Measurements from ENCODE around the gene RAB10. TPM values are rescaled to one million over a fixed set of nuclear protein-coding genes. Genes with fewer than 3 reads are reported as not detected.

The RAB10 gene
- total RNA-seq (2014; rRNA removed; shearing (Covaris generic)) (86.7 and 97.4 TPM in 2 replicates), polyA plus RNA-seq (2016; fragmentation: Nextera tagmentation; extraction: Ambion mirVana) (147 and 151 TPM in 2 replicates)

- Histone ChIP-seq H3K4me3 (peak within 1 kb of the TSS; percentile 97), H3K4me1 (ENCODE audit: insufficient read depth) (peaks cover 16% of the 10 kb centered on the region), H3K4me2 (ENCODE audit: unreplicated experiment) (peak within 1 kb of the TSS; percentile 93), H3K9ac (peak within 1 kb of the TSS; percentile 91), H3K27ac (peak within 1 kb of the TSS; percentile 88), H2AFZ (peak within 1 kb of the TSS; percentile 97), H3K9me3 (ENCODE audit: low read depth) (no peaks in the 10 kb centered on the region), H3F3A (ENCODE audit: insufficient read depth) (peaks cover 16% of the 10 kb centered on the region; the same call in 1 of the 2 replicates), H3K36me3 (ENCODE audit: low read depth) (no peaks in the 10 kb centered on the region), H3K27me3 (replicated peaks; ENCODE audit: insufficient read depth) (no peaks in the 10 kb centered on the region), H3K79me2 (ENCODE audit: insufficient read depth) (peaks cover 62% of the 10 kb centered on the region), H4K20me1 (ENCODE audit: insufficient read depth) (peaks cover 16% of the 10 kb centered on the region), H3K9me2 (ENCODE audit: insufficient read depth) (no peaks in the 10 kb centered on the region)
- 1 to 2% methylated on average over 72 to 84 of the region's 94 CpGs for WGBS, 2 experiments (ENCODE audit: low coverage in 1 of 2, low lambda C conversion rate in 2 of 2, missing lambda C conversion rate in 2 of 2)
- no peak for TF ChIP-seq EZH2phosphoT487 (IDR thresholded peaks at IDR 0.05; ENCODE audit: insufficient read depth, low read depth)
- no peak for TF ChIP-seq EZH2 (IDR thresholded peaks at IDR 0.05; ENCODE audit: insufficient read depth, poor library complexity, severe bottlenecking)
- in situ Hi-C loops (cut with MboI), result no loop called here
- DNase-seq, result peak; percentile 99
Measured at GRCh38 chr2:26033818-26034636, at the start of gene RAB10. Gene RAB10 (plus strand): TSS chr2:26034084. CDS start chr2:26034609, 525 bp downstream.

GRCh38 chr2:25988134-25988533, 45.8 kb upstream of the RAB10 start:
- Histone ChIP-seq H3K27me3 (replicated peaks; ENCODE audit: insufficient read depth) (no peaks in the 10 kb centered on the region), H3K36me3 (ENCODE audit: low read depth) (no peaks in the 10 kb centered on the region), H3K9ac (no peak overlapping the region), H3F3A (ENCODE audit: insufficient read depth) (peaks cover 7% of the 10 kb centered on the region; the same call in 1 of the 2 replicates), H3K4me1 (ENCODE audit: insufficient read depth) (peaks cover 5% of the 10 kb centered on the region), H3K27ac (no peak overlapping the region), H3K9me3 (ENCODE audit: low read depth) (no peaks in the 10 kb centered on the region), H3K4me2 (ENCODE audit: unreplicated experiment) (no peak overlapping the region), H3K9me2 (ENCODE audit: insufficient read depth) (no peaks in the 10 kb centered on the region), H4K20me1 (ENCODE audit: insufficient read depth) (no peaks in the 10 kb centered on the region), H3K79me2 (ENCODE audit: insufficient read depth) (no peaks in the 10 kb centered on the region), H2AFZ (no peak overlapping the region), H3K4me3 (no peak overlapping the region)
- no peak for DNase-seq
- in situ Hi-C loops (cut with MboI), result no loop called here
- no peak for TF ChIP-seq EZH2phosphoT487 (IDR thresholded peaks at IDR 0.05; ENCODE audit: insufficient read depth, low read depth)
- no peak for TF ChIP-seq EZH2 (IDR thresholded peaks at IDR 0.05; ENCODE audit: insufficient read depth, poor library complexity, severe bottlenecking)
- 82 to 85% methylated on average over 9 of the region's 9 CpGs for WGBS, 2 experiments (ENCODE audit: low coverage in 1 of 2, low lambda C conversion rate in 2 of 2, missing lambda C conversion rate in 2 of 2)

GRCh38 chr2:25989154-25989553, 44.7 kb upstream of the RAB10 start:
- H2AFZ ChIP-seq, result no peak overlapping the region
- in situ Hi-C loops (cut with MboI), result no loop called here
- H3K36me3 ChIP-seq (ENCODE audit: low read depth), result no peaks in the 10 kb centered on the region
- H4K20me1 ChIP-seq (ENCODE audit: insufficient read depth), result no peaks in the 10 kb centered on the region
- no peak overlapping the region for H3K4me2 ChIP-seq (ENCODE audit: unreplicated experiment)
- no peak overlapping the region for H3K9ac ChIP-seq
- TF ChIP-seq EZH2phosphoT487 (IDR thresholded peaks at IDR 0.05; ENCODE audit: insufficient read depth, low read depth), result no peak
- no peak for TF ChIP-seq EZH2 (IDR thresholded peaks at IDR 0.05; ENCODE audit: insufficient read depth, poor library complexity, severe bottlenecking)
- H3K27me3 ChIP-seq (replicated peaks; ENCODE audit: insufficient read depth), result no peaks in the 10 kb centered on the region
- 71 to 72% methylated on average over 4 of the region's 4 CpGs for WGBS, 2 experiments (ENCODE audit: low coverage in 1 of 2, low lambda C conversion rate in 2 of 2, missing lambda C conversion rate in 2 of 2)
- no peaks in the 10 kb centered on the region for H3K9me2 ChIP-seq (ENCODE audit: insufficient read depth)
- DNase-seq, result no peak
- H3K27ac ChIP-seq, result no peak overlapping the region
- no peaks in the 10 kb centered on the region for H3F3A ChIP-seq (ENCODE audit: insufficient read depth)
- H3K4me1 ChIP-seq (ENCODE audit: insufficient read depth), result peaks cover 5% of the 10 kb centered on the region
- H3K9me3 ChIP-seq (ENCODE audit: low read depth), result no peaks in the 10 kb centered on the region
- no peak overlapping the region for H3K4me3 ChIP-seq
- H3K79me2 ChIP-seq (ENCODE audit: insufficient read depth), result no peaks in the 10 kb centered on the region

GRCh38 chr2:25991965-25992364, 41.9 kb upstream of the RAB10 start:
- no peaks in the 10 kb centered on the region for H3K27me3 ChIP-seq (replicated peaks; ENCODE audit: insufficient read depth)
- no peak for TF ChIP-seq EZH2 (IDR thresholded peaks at IDR 0.05; ENCODE audit: insufficient read depth, poor library complexity, severe bottlenecking)
- no peak for TF ChIP-seq EZH2phosphoT487 (IDR thresholded peaks at IDR 0.05; ENCODE audit: insufficient read depth, low read depth)
- in situ Hi-C loops (cut with MboI), result loop anchor here (5.0 kb wide), 1 partner anchor 155 kb away; no protein-coding TSS in a partner anchor
- no peaks in the 10 kb centered on the region for H3K9me2 ChIP-seq (ENCODE audit: insufficient read depth)
- peaks cover 10% of the 10 kb centered on the region; the same call in 1 of the 2 replicates for H3F3A ChIP-seq (ENCODE audit: insufficient read depth)
- 95 to 98% methylated on average over 3 of the region's 3 CpGs for WGBS, 2 experiments (ENCODE audit: low coverage in 1 of 2, low lambda C conversion rate in 2 of 2, missing lambda C conversion rate in 2 of 2)
- no peak overlapping the region for H3K9ac ChIP-seq
- H3K79me2 ChIP-seq (ENCODE audit: insufficient read depth), result no peaks in the 10 kb centered on the region
- peak overlapping the region; percentile 69 for H3K4me2 ChIP-seq (ENCODE audit: unreplicated experiment)
- no peaks in the 10 kb centered on the region for H4K20me1 ChIP-seq (ENCODE audit: insufficient read depth)
- no peaks in the 10 kb centered on the region for H3K36me3 ChIP-seq (ENCODE audit: low read depth)
- DNase-seq, result no peak
- H2AFZ ChIP-seq, result no peak overlapping the region
- H3K27ac ChIP-seq, result no peak overlapping the region
- H3K9me3 ChIP-seq (ENCODE audit: low read depth), result no peaks in the 10 kb centered on the region
- H3K4me3 ChIP-seq, result peak overlapping the region; percentile 52
- peaks cover 5% of the 10 kb centered on the region for H3K4me1 ChIP-seq (ENCODE audit: insufficient read depth)
